K562 (cell line): ENCODE measurements around the gene BMP8B. TPM values are rescaled to one million over a fixed set of nuclear protein-coding genes. Genes with fewer than 3 reads are reported as not detected.

Experiments
- CTBP1 ChIP-seq: fragments of 450-650 bp; IDR thresholded peaks from 2 replicates; pipeline ENCODE4 v1.6.1; 2016; ENCODE audit warnings: borderline replicate concordance
- GABPA ChIP-seq: fragments of 200-800 bp; sonication (Bioruptor generic); conservative IDR thresholded peaks from 2 replicates; pipeline ENCODE4 v1.6.1; 2016; ENCODE audit warnings: low read depth, missing genetic modification characterization, missing compliant biosample characterization
- MGA ChIP-seq: fragments of 450-650 bp; IDR thresholded peaks from 2 replicates; pipeline ENCODE4 v1.6.1; 2016; ENCODE audit warnings: mild to moderate bottlenecking, moderate library complexity
- MLLT1 ChIP-seq, 2 experiments: fragments of 450-650 bp; IDR thresholded peaks; 2 replicates each; pipeline ENCODE4 v1.6.1; 2016
- NCOR1 ChIP-seq: fragments of 450-650 bp; IDR thresholded peaks from 2 replicates; pipeline ENCODE4 v1.6.1; 2016; ENCODE audit warnings: mild to moderate bottlenecking, moderate library complexity
- PHB2 ChIP-seq: fragments of 450-650 bp; IDR thresholded peaks from 2 replicates; pipeline ENCODE4 v1.6.1; 2017; ENCODE audit warnings: low read depth
- RB1 ChIP-seq: fragments of 450-650 bp; IDR thresholded peaks from 2 replicates; pipeline ENCODE4 v1.6.1; 2017; ENCODE audit warnings: low read depth, mild to moderate bottlenecking
- SRSF9 ChIP-seq: fragments of 200-400 bp; formaldehyde crosslinking; IDR thresholded peaks from 2 replicates; pipeline ENCODE4 v1.6.1; 2017; ENCODE audit warnings: low read depth, low read length, borderline replicate concordance
- TFAP4 ChIP-seq: sonication (generic); formaldehyde crosslinking; IDR thresholded peaks from 2 replicates; pipeline ENCODE4 v1.8.0; 2022; ENCODE audit warnings: missing genetic modification reagents, mild to moderate bottlenecking, moderate library complexity, borderline replicate concordance
- TRIM24 ChIP-seq, 2 experiments: fragments of 450-650 bp; IDR thresholded peaks; 2 replicates each; pipeline ENCODE4 v1.6.1; 2016
- ZBTB1 ChIP-seq: sonication (generic); formaldehyde crosslinking; IDR thresholded peaks from 2 replicates; pipeline ENCODE4 v1.8.1; 2023; ENCODE audit warnings: missing genetic modification reagents, low read depth, mild to moderate bottlenecking, borderline replicate concordance
- ZBTB43 ChIP-seq: sonication (generic); formaldehyde crosslinking; IDR thresholded peaks from 2 replicates; pipeline ENCODE4 v1.8.0; 2023; ENCODE audit warnings: mild to moderate bottlenecking, missing genetic modification reagents
- polyA plus RNA-seq, 8 experiments: library from polyadenylated mRNA; depleted of rRNA in 4 of 8; stranded (reverse) in 5 of 8; unstranded in 3 of 8; fragments of >200 nt; fragmentation: Nextera tagmentation in 2 of 8; fragmentation: Illumina TruSeq in 1 of 8; extraction: Ambion mirVana in 2 of 8; extraction: Trizol in 1 of 8; gene quantifications; 2 replicates each; pipeline versions ENCODE4 v1.2.1 to v1.2.3, GENCODE V29; 2011 to 2014; ENCODE audit warnings: inconsistent platforms in 1 of 8, missing spikeins in 1 of 8
- total RNA-seq, 7 experiments: library from RNA; depleted of rRNA in 6 of 7; stranded (reverse); fragments of >200 nt in 6 of 7; fragmentation: Illumina TruSeq in 2 of 7; extraction: Trizol in 2 of 7; gene quantifications; 2 replicates each; pipeline versions ENCODE4 v1.2.1 to v1.2.3, GENCODE V29; 2011 to 2021; ENCODE audit warnings: low replicate concordance in 1 of 7

Gene BMP8B
- total and polyA plus RNA-seq, 9 of the 15 experiments (the other 6 are each of a cell fraction or from before 2014, with no cell fraction given): 0.03 to 0.33 (median 0.14) TPM

- TF ChIP-seq MGA (peak; percentile 85), ZBTB1 (peak; percentile 63; the same call in 1 of the 2 replicates), TRIM24 (IDR thresholded peaks at IDR 0.05) (peak; percentile 38 to 41; a peak in 1 of 4 replicates), NCOR1 (no peak), SRSF9 (no peak), ZBTB43 (CRISPR knock-in tag) (0 out of 2 replicates have a peak, but pooled peaks have one; percentile 77), GABPA (tag) (peak; percentile 94), PHB2 (no peak), CTBP1 (peak; percentile 56; the same call in 1 of the 2 replicates), MLLT1 (IDR thresholded peaks at IDR 0.05) (0 out of 4 replicates have a peak, but pooled peaks of 1 of the 2 experiments have one; percentile 15), TFAP4 (CRISPR knock-in tag) (peak; percentile 33; the same call in 1 of the 2 replicates), RB1 (peak; percentile 58; the same call in 1 of the 2 replicates)
These were observed 49.9 kb downstream of the BMP8B start, which contains the start of gene PPIE (continued) for GRCh38 chr1:39738622-39739366.
